Left forelimb (tissue), 1 donor: Measurements from ENCODE around the gene TMCO2.

ENCODE experiments used
- DNase-seq: peaks from one replicate; pipeline ENCODE4 v3.0.0-alpha.2; 2018; ENCODE audit warnings: low spot score

Gene TMCO2

DNA sequence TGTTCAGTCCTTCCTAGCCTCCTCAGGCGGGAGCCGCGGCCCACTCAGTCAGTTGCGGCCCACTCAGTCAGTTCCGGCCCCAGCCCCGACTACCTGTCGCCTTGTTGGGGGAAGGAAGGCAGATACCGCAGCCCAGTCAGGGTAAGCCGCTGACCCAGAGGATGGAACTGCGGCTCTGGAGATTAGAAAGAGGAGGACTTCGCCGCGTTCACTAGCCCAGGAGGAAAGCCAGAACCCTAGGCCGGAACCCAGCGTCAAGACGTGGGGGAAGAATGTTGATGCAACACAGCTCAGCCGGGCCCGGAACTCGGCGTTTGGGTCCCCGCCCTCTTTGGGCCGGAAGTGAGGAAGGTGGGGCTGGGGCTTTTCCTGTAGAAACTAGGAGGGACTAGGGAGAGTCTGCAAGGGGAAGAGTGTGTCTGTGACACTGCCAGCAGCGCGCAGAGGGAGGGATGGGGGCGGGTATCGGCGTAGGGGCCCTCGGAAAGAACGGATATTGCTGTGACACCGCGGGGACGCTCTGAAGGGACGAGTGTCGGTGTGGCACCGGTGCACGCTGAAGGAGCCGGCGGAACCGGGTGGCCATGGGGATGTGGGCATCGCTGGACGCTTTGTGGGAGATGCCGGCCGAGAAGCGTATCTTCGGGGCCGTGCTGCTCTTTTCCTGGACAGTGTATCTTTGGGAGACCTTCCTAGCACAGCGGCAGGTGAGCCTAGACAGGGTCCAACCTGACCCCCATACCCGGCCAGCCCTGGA, 10.1 kb downstream of the TMCO2 start, which contains the start of gene ZMPSTE24:
ZMPSTE24 (plus strand) TSS at position 549 of the 757 bp plus-strand sequence; CDS start at position 585, 36 bp downstream.
- DNase-seq, result peak; percentile 97

DNA sequence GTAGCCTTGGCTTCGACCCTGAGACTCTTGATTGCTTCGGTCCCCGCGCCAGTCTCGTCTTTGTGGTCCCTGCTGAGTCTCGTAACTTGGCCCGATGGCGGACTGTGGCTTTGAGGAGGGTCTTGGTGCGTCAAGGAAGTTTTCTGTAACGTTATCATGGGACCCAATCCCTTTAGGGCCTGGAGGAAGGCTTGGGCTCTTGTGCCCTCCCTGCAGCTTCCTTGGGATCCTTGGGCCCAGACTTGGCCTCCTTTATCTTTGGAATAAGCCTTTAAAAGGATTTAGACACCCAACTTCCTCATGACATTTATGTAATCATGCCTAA, 10.7 kb downstream of the TMCO2 start:
- no peak for DNase-seq

DNA sequence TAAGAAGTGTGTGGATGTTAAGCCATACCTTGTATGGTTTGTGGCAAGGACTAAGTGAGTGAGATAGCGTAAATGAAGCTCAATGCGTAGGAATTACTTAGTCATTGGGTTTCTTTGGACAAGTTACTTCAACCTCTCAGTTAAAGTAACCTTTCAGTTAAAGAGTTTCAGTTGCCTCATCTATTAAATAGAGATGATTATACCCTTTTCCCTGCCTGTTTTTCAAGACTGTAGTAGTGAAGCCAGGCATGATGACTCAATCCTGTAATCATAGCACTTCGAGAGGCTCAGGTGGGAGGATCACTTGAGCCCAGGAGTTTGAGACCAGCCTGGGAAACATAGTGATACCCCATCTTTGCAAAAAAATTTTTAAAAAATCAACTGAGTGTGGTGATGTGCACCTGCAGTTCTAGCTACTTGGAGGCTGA, 16.6 kb downstream of the TMCO2 start:
- DNase-seq, result no peak

DNA sequence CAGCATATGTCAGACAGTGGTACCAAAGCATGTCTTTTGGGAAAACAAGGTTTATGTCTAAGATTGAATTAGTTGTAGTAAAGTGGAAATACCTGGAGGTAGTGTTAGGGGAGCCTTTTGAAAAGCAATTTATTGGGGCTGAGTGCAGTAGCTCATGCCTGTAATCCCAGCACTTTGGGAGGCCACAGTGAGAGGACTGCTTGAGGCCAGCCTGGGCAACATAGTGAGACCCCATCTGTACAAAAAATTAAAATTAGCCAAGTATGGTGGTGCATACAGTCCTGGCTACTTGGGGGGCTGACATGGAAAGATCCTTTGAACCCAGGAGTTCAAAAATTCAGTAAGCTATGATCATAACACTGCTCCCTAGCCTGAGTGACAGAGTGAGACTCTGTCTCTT, 17.6 kb downstream of the TMCO2 start:
- no peak for DNase-seq

DNA sequence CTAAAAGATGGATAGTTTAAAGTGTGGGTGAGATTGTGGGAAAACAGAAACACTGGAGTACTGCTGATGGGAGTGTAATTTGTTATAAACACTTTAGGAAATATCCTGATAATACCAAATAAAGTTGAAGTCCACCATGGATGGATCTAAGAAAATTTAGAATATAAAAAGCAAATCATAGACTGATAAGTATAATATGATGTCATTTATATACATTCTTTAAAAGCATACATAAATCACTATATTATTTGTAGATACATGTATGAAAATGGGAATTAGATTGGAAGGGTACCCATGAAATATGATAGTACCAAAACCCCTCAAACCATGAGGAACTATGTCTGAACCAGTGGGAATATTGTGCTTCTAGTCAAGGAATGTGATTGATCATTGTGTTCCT, 18.2 kb downstream of the TMCO2 start:
- DNase-seq, result no peak

DNA sequence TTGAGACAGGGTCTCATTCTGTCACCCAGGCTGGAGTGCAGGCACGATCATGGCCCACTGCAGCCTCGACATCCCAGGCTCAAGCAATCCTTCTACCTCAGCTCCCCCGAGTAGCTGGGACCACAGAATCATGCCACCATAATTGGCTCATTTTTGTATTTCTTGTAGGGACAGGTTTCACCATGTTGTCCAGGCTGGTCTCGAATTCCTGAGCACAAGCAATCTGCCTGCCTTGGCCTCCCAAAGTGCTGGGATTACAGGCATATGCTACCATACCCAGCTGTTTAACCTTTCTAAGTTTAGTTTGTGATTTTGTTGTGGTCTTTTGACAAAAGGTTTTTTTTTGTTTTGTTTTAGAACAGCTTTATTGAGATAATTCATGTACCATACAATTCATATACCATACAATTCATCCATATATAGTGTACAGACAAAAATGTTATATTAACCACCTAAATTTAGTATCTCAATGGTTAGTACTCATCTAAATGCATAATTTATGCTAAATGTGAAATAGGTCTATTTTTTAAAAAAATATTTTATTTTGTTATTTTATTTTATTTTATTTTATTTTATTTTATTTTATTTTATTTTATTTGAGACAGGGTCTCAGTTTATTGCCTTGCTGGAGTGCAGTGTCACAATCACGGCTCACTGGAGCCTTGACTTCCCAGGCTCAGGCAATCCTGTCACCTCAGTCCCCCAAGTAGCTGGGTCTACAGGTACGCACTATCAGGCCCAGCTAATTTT, 19.2 kb downstream of the TMCO2 start:
- DNase-seq, result no peak

DNA sequence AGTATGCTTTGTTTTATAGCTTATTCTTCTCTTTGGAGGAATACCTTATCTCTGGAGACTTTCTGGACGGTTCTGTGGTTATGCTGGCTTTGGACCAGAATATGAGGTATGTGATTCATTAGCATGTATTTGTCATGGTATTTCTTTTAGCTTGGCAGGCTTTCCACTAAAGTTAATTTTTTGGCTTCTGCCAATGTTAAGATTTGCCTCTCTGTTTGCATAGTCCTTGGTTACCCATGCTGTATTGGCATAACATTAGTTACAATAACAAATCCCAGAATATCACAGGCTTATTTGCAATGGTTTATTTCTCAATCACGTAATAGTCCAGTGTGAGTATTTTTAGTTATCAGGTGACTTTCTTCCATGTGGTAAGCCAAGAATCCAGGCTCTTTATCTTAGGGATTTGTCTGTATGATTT, 20.0 kb downstream of the TMCO2 start:
- no peak for DNase-seq

DNA sequence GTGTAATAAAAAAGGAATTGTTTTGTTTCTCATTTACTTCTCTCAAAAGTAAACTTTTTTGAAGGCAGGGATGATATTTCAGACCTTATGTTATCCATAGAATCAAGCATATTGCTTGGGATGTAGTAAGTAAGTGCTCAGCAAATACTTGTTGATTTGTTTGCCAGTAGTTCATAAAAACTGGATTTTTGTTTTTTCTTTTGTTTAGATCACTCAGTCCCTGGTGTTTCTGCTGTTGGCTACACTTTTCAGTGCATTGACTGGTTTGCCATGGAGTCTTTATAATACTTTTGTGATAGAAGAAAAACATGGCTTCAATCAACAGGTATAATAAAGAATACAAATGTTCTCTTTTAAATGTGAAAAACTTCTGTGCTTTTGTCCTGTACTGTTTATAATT, 20.5 kb downstream of the TMCO2 start:
- no peak for DNase-seq

DNA sequence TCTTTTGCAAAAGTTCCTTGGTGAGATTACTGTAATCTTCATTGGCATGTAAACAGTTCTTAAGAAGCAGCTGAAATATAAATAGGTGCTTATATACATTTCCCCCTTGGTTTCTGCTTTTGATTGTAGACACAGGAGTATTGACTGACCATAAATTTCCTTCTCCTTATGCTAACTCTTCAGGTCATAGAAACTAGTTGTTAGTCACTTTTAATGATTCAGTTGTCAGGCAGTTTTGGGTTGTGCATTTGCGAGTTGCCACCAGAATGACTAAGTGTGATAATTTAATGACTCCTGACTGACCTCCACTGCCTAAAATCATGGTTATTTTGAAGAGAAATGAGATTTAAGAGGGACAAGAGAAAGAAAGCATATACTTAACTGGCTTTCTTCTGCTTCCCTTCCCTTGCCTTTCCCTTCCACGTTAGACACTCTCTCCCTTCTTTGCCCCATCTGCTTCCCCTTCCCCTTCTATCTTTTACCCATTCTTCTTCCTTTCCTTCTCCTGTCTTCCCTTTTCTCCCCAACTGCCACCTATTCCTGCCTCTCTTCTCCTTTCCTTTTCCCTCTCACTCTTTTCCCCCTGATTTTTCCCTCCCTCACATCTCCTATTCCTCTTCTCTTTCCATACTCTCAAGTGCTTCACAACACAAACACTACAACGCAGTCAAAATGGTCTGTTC, 22.6 kb downstream of the TMCO2 start:
- no peak for DNase-seq

DNA sequence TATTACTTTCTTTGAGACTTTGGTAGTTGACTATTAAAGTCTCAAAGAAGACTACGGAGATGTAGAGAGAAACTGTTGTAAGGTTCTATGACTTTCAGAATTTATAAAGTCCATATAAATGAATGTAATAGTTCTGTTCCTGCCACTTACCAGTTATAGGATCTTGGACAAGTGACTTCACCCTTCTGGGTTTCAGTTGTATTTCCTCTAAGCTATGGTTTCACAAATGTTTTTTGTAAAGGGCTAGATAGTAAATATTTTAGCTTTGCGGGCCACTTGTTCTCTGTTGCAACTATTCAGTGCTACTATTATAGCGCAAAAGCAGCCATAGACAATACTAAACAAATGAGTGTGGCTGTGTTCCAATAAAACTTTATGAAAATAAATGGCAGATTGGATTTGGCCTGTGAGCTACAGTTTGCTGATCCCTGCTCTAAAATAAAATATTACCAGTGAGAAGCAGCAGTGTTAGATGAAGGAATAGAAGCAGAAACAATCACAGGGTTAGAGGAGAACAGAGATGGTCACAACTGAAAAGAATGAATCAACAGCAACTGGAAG, 25.0 kb downstream of the TMCO2 start:
- no peak for DNase-seq

DNA sequence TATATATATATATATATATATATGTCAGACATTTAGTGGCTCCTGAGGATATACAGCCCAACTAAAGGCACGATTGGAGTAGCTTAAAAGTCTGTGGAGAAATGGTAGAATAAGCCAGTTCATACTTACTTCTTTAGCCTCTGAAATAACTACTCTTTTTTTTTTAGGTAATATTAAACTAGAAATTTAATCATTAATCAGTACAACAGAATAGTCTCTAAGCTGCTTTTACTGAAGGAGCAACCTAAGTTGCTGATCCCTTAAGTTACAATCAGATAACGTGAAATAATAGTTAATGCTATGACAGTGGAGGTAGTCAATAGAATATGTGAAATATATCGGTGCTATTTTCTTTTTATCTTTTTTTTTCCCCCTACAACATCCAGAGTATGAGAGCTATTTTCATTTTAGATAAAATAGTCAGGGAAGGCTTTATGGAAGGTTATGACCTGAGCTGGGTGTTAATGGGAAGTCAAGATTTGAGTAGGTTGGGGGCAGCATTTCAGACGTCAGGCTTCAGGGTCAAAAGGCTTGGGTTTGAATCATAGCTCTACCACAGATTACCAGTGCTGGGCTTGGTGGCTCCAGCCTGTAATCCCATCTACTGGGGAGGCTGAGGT, 25.9 kb downstream of the TMCO2 start:
- no peak for DNase-seq

DNA sequence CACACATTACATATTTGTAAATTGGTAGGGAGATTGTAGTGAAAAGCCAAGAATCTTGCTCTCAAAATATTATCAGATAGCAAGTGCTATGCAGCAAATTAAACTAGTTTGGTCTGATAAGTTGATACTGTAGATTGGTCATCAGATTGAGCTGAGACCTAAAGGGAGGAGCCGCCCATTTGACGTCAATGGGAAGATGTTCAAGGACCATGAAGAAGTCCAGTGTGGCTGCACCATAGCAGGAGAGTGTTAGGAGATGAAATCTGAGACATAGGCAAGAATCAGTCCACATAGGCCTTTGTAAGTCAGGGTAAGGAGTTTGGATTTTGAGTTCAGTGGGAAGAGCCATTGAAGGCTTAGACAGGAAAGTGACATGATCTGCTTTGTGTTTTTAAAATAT, 26.6 kb downstream of the TMCO2 start:
- no peak for DNase-seq

DNA sequence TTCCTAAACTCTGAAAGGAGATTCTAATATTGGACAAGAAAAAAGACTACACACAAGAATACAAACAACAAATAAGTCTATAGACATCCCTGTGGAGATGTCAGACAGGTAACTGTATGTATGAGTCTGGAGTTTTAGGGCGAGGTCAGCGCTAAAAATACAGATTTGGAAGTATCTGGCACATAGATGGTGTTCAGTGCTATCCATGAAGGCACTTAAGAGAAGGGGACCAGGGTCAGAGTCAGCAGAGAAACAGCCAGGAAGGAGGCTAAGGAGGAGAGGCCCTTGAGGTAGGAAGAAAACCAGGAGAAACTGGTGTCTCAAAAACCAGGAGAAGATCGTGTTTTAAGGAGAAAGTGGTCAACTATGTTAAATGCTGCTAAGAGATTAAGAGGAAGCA, 28.4 kb downstream of the TMCO2 start:
- DNase-seq, result no peak

DNA sequence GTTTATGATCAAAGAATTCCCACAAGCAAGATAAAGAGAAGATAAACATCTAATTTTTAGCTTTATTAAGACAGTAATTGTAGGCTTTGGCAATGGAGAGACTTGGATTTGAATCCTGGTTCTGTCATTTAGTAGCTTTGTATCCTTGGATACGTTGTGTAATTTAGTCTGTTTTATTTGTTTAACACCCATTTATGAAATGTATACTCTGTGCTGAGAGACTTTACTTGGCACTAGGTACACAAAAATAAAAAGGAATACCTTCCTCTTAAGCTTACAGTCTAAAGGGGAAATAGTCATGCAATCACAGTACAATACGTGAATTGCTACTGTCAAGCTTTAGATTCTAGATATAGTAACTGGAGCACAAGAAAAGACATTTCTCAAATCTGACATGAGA, 34.1 kb downstream of the TMCO2 start:
- no peak for DNase-seq

DNA sequence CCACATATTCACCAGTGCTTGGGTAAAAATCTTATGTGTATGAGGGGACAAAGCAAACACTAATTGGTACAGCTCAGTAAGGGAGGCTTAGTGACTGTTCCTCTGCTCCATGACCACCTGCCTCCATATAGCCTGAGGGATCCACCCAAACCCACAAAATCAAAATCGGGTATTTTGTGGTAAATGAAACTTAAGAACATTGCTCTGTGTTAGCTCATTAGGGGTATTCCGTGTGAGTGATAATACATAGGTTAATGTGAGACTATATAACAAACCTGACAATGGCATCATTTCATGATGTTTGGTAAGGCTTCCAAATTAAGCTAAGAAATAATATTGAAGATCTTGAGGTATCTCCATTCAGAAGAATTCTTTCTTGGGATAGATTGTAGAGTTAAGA, 43.6 kb downstream of the TMCO2 start:
- no peak for DNase-seq

DNA sequence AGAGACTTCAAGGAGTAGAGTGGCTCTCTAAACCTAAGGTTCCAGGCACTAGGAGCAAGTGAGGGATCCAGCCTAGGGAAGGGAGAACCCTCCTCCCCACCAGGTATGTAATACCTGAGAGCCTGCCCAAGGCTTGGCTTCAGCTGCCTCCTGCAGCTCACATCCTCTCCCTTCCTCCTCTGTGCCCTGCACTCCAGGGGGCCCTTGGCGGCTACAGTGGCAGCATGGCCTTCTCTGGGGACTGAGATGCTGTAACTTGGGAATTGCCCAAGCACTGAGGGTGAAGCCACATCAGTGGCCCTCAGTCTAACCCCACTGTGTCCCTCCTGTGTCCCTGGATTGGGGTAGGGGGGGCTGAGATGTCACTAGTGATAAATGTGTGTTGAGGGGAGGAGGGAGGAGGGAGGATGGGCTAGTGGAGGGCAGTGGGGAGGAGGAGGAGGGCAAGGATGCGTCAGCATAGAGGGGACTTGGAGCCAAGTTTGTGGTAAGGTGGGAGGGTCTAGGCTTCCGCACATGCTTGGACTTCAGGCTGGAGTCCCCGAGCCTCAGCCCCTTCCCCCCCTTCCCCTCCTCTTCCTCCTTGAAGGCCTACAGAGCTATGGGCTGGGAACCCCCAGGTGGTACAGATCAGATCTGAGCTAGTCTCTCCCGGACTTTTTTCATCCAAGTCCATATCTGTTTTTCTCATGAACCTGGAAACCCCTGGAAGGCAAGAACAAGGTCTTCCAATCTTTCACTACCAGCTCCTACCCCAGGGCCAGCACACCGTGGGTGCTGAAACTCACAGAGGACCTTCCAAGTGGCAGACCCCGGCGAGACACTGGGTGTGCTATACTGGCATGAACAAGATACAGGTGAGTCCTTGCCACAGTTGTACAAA, 51.9 kb downstream of the TMCO2 start:
- no peak for DNase-seq

DNA sequence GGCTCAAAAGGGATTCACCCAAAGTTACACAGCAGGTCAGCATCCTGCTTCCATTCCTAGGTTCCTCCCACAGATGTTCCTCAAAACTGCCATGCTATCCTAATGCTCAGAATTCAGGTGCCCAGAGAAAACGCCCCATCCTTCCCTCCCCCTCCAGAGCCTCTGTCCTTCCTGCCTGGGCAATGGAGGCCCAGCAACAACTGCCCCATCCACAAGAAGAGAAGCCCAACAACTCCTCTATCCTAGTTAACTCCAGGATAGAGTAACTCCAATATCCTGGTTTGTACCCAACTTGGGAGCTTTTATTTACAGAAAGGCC, 52.5 kb downstream of the TMCO2 start:
- no peak for DNase-seq

DNA sequence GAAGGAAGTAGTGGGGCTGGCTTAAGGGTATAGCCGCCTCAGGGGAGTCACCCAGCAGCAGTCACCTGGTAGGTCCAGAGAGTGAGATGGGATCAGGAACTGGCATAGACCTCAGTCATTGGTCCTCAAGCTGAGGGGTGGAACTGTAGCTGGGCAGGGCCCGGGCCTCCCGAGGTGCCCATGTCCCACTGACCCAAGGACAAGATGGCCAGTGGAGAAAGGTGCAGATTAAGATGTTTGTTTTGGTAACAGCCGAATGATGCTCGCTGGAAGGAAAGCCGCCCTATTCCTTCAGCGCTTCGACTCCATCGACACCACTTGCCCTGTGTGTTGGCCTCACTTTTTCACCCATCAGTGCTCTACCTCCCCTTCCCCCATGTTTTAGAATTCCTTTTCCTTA, 52.9 kb downstream of the TMCO2 start:
- DNase-seq, result no peak

DNA sequence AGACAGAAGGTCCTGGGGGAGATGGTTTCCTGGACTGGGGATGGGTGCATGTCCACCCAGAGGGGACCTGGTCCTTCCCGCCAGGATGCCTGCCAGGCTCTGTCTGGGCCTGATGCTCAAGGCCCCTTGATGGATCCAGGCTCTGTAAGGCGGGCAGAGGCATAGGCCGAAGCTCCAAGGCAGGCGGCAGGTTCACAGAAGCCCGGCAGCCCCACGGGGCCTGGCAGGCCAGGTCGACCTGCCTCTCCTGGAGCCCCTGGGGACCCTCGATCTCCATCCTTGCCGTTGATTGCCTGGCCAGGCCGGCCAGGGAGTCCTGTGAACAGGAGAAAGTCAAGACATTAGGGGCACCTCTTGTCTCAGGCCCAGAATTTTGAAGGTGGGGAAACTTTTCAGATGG, 53.3 kb downstream of the TMCO2 start:
- no peak for DNase-seq
